ENCODE measurements around the gene UVRAG. TPM values are rescaled to one million over a fixed set of nuclear protein-coding genes. Genes with fewer than 3 reads are reported as not detected.
"Not testable (repeated sequence)": the region's sequence is repeated elsewhere in the genome, so short reads cannot be mapped to it uniquely, and the experiment has no call there.

The UVRAG gene
- total RNA-seq, 1 donor from 2014 or later = 38.1 TPM

DNA sequence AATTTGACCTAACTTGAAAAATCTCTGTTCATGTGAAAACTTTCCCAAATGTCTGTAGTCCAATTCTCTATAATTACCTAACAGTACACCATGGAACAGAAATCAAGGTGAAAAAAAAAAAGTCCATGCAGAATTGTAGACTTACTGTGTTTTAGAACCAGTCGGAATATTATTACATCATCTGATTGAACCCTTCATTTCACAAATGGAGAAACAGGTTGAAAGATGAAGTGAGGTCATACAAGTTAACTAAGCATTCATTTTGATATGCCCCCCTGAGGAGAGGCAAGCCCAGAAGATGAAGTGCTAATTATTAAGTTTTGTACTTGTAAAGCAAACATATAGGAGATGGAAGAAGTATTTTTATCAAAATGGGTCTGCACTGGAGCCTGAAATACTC is 211.9 kb downstream of the UVRAG start:
- no peak for DNase-seq

DNA sequence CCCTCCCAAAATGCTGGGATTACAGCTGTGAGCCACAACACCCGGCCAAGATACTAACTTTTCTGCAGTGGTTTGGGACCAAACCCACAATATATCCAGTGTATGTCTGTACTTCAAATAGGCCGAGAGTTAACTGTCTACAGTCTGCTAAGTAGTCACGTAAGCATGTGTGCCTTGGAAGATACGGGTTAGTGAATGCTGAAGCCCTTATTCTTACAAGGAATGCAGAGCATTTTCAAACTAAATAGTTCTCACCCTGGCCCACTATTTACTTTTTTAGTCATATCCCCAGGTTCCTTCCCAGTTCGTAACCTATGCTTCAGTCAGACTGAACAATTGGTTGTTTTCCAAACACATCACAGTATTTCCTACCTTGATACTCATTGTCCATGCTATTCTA is 215.3 kb downstream of the UVRAG start:
- no peak for DNase-seq

DNA sequence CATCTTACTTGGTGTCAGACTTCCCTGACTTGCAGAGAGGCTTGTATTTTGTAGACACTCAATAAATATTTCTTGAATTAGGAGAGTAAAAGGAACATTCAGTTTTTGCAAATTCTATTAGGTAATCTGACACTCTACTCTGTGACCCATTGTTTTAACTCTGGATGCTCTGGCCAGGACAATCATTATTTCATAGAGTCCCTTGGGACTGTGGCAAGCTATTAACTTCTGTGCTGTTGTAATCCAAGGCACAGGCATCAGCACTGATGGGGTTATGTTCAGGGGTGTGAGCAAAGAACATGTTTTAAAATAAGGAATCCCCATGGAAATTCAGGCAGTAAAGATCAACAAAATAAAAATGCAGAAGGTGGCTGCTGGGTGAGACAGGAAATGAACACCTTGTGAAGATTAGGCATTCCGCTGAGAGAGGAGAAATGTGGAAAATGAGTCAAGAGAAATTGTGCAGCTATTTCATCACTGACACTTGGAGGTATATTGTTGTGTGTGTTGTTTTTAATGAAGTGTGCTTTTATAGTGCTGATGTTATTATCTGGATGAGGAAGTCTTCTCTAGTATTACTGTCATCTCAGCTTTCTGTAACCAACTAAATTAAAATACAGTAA is 216.1 kb downstream of the UVRAG start:
- no peak for DNase-seq

DNA sequence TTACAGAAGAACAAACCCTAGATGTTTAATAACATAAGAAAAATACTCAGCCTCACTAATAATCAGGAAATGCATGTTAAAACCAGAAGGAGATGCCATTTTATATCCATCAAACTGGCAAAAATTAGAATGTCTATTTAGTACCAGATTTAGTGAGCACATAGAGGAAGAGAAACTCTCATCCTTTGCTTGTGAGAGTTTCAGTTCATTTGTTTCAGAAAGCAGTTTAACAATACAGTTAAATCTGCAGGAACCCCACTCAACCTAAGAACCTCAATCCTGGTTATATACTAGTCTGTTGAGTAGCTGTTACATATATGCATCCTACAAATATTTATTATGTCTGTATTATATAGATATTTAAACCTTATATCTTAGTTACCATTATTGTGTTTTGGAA is 218.7 kb downstream of the UVRAG start:
- DNase-seq = no peak

DNA sequence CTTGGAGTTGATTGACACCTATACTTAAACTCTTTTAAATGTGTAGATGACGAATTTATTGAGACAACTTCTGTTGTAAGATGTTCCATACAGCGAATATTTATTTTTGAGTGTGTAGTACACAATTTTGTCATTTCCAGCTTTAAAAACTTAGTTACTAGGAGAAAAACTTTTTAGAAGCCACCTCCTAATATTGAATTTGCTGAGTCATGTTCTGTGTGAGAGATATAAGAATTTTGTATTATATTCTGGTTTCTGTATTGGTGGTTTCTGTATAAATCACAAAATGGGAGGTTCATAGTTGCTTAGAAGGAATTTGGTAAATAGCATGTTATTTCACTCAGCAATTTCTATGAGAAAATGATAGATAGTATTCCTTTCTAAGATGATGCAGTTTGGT is 220.0 kb downstream of the UVRAG start:
- DNase-seq = no peak

- DNase-seq = no peak
Measured at GRCh38 chr11:76038608-76039007, 223.6 kb downstream of the UVRAG start.

- no peak for DNase-seq
Measured at GRCh38 chr11:76041208-76041607, 226.2 kb downstream of the UVRAG start.

DNA sequence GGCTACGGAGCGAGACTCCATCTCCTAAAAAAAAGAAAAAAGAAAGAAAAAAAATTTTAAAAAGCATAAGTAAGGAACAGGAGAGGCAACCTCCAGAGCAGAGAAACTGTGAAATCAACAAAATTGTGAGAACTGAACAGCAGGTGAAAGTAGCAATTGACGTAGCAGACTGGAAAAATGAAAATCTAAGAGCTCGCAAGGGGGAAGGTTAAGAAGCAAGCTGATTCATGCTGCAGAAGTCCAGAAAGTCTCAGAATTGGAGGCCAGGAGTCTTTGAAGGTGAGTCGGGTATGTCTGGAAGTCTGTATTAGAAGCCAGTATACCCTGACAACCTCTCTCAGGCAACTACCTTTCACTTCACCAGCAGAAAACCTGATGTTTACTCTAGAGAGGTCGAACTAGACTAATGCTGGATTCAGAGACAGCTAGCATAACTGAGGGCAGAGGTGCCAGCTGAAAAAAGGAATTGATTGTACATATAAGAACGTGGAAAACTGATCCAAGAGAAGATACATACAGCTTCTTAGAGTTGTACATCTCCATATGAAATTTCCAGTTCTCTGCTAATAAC is 229.8 kb downstream of the UVRAG start:
- no peak for DNase-seq

DNA sequence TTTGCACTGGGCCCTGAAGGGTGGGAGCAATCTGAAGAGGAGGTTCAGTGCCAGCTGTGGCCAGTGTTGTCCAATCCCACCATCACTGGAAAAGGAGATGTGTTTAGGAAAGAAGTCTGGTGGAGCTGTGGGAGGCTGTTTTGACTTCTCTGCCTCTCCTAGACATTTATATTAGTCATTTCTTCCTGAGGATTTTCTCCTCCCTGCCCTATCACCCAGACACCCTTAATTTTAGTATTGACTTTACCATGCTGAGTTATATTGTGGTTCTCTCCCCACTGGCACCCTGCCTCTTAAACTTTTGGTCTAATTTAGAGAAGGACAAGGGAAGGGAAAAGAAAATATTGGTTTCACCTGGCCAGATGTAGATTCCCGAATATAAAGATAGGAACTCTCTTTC is 232.2 kb downstream of the UVRAG start:
- DNase-seq = no peak

- DNase-seq = no peak
Measured at GRCh38 chr11:76047766-76048165, 232.8 kb downstream of the UVRAG start.

GRCh38 chr11:76048763-76049162 is 233.8 kb downstream of the UVRAG start:
- no peak for DNase-seq

- no peak for DNase-seq
Measured at GRCh38 chr11:76049511-76049910, 234.5 kb downstream of the UVRAG start.

GRCh38 chr11:76051937-76052336 is 236.9 kb downstream of the UVRAG start:
- DNase-seq = no peak

- DNase-seq = no peak
Measured at GRCh38 chr11:76054330-76054729, 239.3 kb downstream of the UVRAG start.

- DNase-seq = no peak
Measured at GRCh38 chr11:76056876-76057275, 241.9 kb downstream of the UVRAG start.

- not testable (repeated sequence) for DNase-seq
Measured at GRCh38 chr11:76060475-76061036, 245.5 kb downstream of the UVRAG start.

- DNase-seq = no peak
Measured at GRCh38 chr11:76062733-76063132, 247.7 kb downstream of the UVRAG start.

DNA sequence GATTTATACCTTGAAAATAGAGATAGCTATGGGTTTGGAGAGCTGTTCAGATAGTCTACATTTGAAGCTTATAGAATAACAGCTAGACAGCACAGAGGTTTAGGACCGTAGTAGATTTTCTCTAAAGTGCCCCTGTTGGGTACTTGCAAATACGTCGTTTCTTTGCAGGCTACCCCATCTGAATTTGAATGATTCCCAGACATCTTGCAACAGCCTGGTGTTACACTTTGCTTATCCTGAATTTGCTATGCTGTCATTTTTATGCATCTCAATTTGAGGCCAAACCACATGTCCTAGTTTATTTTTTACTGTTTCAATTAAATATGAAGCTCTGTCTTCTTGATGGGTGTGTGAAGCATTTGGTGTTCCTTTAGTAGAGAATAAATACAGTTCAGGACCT is 249.2 kb downstream of the UVRAG start:
- no peak for DNase-seq

DNA sequence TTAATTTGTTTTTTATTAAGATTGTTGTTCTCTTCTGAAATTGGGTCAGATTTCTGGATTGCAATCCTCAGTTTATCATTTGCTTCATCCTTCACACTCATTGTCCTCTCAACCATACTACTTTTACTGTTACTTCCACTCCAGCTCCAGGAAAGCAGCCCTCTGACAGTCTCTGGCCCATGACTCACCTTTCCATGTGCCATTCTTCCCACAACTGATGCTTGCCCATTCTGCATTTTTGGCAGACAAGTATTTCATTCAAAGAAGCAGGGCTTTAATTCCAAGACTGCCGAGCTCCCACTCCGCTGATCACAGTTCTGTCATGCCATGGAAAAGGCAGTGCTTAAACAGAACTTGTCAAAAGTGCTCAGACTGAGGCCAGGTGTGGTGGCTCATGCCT is 252.1 kb downstream of the UVRAG start:
- DNase-seq = no peak

DNA sequence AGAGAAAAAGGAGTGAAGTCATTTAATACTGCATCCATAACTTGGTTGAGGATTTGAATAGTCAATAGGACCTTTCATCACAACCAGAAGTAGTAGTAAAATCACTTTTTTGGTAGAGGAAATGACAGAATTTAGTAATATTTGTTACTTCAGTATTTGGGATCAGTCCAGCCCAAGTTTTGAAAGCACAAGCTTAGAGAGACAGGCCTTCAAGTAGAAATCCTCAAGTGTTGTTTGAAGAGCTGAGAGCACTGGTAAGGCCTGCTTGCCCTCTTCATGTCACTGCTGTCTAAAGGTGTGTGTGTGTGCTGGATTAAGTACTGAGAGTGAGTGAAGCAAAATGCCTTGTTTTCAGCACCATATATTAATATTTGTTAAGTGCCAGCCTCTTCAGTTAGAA is 254.0 kb downstream of the UVRAG start:
- no peak for DNase-seq

- no peak for DNase-seq
Measured at GRCh38 chr11:76071090-76071489, 256.1 kb downstream of the UVRAG start.

- DNase-seq = no peak
Measured at GRCh38 chr11:76073724-76074123, 258.7 kb downstream of the UVRAG start.

GRCh38 chr11:76074148-76075095 is 259.4 kb downstream of the UVRAG start:
- DNase-seq = no peak
